GM18526 (cell line): ENCODE data around the gene AGBL4.

Source experiments
- POLR2A ChIP-seq: IDR thresholded peaks from 3 replicates; pipeline ENCODE4 v1.6.1; 2011; ENCODE audit not compliant: insufficient read length; ENCODE audit errors: extremely low read depth

Gene AGBL4

GRCh38 chr1:48555271-48555670, 1468.5 kb downstream of the AGBL4 start:
- TF ChIP-seq POLR2A = no peak

- TF ChIP-seq POLR2A = no peak
Measured at GRCh38 chr1:48552903-48553606, 1470.7 kb downstream of the AGBL4 start.

- TF ChIP-seq POLR2A = no peak
Measured at GRCh38 chr1:48552420-48552819, 1471.3 kb downstream of the AGBL4 start.

- TF ChIP-seq POLR2A = no peak
Measured at GRCh38 chr1:48548985-48549384, 1474.8 kb downstream of the AGBL4 start.

GRCh38 chr1:48547561-48548220, 1476.1 kb downstream of the AGBL4 start:
- no peak for TF ChIP-seq POLR2A

GRCh38 chr1:48543854-48544253, 1479.9 kb downstream of the AGBL4 start:
- TF ChIP-seq POLR2A = no peak

- no peak for TF ChIP-seq POLR2A
Measured at GRCh38 chr1:48540587-48540986, 1483.2 kb downstream of the AGBL4 start.

GRCh38 chr1:48536477-48536876, 1487.3 kb downstream of the AGBL4 start:
- no peak for TF ChIP-seq POLR2A

- no peak for TF ChIP-seq POLR2A
Measured at GRCh38 chr1:48532976-48533375, 1490.8 kb downstream of the AGBL4 start.

- no peak for TF ChIP-seq POLR2A
Measured at GRCh38 chr1:48530727-48531351, 1492.9 kb downstream of the AGBL4 start.

- TF ChIP-seq POLR2A = no peak
Measured at GRCh38 chr1:48527051-48527450, 1496.7 kb downstream of the AGBL4 start.

- no peak for TF ChIP-seq POLR2A
Measured at GRCh38 chr1:48526008-48526710, 1497.6 kb downstream of the AGBL4 start.

- no peak for TF ChIP-seq POLR2A
Measured at GRCh38 chr1:48524892-48525467, 1498.8 kb downstream of the AGBL4 start.

GRCh38 chr1:48523558-48523957, 1500.2 kb downstream of the AGBL4 start:
- TF ChIP-seq POLR2A = no peak

- TF ChIP-seq POLR2A = no peak
Measured at GRCh38 chr1:48506870-48507269, 1516.9 kb downstream of the AGBL4 start.

- TF ChIP-seq POLR2A = no peak
Measured at GRCh38 chr1:48500541-48501450, 1523.0 kb downstream of the AGBL4 start.
